GF-D8 (cell line): ENCODE results near the gene ZNF593.

Experiments used
- DNase-seq: peaks from one replicate; lab custom pipeline; 2025; lab: John Stamatoyannopoulos, UW

Gene ZNF593

GRCh38 chr1:26148887-26149286 lies 20.8 kb upstream of the ZNF593 start:
- DNase-seq, result no peak

- DNase-seq, result no peak
Observed at GRCh38 chr1:26153966-26154532, 15.7 kb upstream of the ZNF593 start.

- no peak for DNase-seq
Observed at GRCh38 chr1:26154750-26155149, 15.0 kb upstream of the ZNF593 start.

- no peak for DNase-seq
Observed at GRCh38 chr1:26155370-26156284, 14.1 kb upstream of the ZNF593 start.

- no peak for DNase-seq
Observed at GRCh38 chr1:26156285-26157038, 13.2 kb upstream of the ZNF593 start.

GRCh38 chr1:26158271-26158907 lies 11.3 kb upstream of the ZNF593 start:
- no peak for DNase-seq

- DNase-seq, result no peak
Observed at GRCh38 chr1:26158908-26159742, 10.6 kb upstream of the ZNF593 start, which contains the start of gene FAM110D. TSS of gene FAM110D (plus strand) at chr1:26159079. CDS start at chr1:26161292, 2,213 bp downstream.

GRCh38 chr1:26159743-26160039 lies 10.0 kb upstream of the ZNF593 start:
- DNase-seq, result no peak

- no peak for DNase-seq
Observed at GRCh38 chr1:26160527-26161414, 8.9 kb upstream of the ZNF593 start.

- peak; percentile 19 for DNase-seq
Observed at GRCh38 chr1:26161415-26162219, 8.1 kb upstream of the ZNF593 start.

- no peak for DNase-seq
Observed at GRCh38 chr1:26162220-26162709, 7.4 kb upstream of the ZNF593 start.

- DNase-seq, result no peak
Observed at GRCh38 chr1:26163684-26164035, 6.0 kb upstream of the ZNF593 start.

- no peak for DNase-seq
Observed at GRCh38 chr1:26164036-26164860, 5.5 kb upstream of the ZNF593 start.

GRCh38 chr1:26164861-26165842 lies 4.6 kb upstream of the ZNF593 start:
- DNase-seq, result no peak

GRCh38 chr1:26166719-26167281 lies 2.9 kb upstream of the ZNF593 start:
- no peak for DNase-seq

- no peak for DNase-seq
Observed at GRCh38 chr1:26168410-26169197, 1.1 kb upstream of the ZNF593 start, which contains the start of gene C1orf232. TSS of gene C1orf232 (minus strand) at chr1:26168963. CDS start at chr1:26168499, 464 bp downstream.
